GM12892 (cell line): ENCODE measurements around the gene PRKCD.

Source experiments
- POLR2A ChIP-seq: IDR thresholded peaks from 2 replicates; pipeline ENCODE4 v1.6.1; 2011; ENCODE audit warnings: low read depth, low read length, control low read depth
- TAF1 ChIP-seq: IDR thresholded peaks from 2 replicates; pipeline ENCODE4 v1.6.1; 2011; ENCODE audit warnings: low read depth, mild to moderate bottlenecking, control low read depth, low read length, borderline replicate concordance

DNA sequence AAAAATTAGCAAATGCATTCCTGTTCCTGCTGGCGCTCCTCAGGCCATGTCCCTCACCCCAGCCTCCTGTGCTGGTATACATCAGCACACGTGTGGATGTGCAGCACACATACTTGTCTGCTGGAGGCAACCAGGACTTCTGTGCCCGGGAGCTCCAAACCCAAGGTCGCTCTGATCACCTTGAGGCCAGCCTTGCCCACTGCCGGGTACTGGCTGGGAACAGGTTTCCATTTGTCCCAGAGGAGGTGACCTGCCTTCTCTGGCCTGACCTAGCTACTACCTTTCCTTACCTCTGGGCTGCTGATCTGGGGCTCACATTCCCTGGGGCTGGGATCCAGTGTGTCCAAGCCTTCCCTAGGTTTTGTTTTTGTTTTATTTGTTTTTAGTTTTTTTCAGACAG lies 12.1 kb downstream of the PRKCD start:
- no peak for TF ChIP-seq TAF1
- TF ChIP-seq POLR2A, result no peak
